Mucosa of rectum (tissue), 2 donors: ENCODE results near the gene DOCK3.

Experiments used
- H3K27ac ChIP-seq, 2 donors: one replicate each; pipeline ENCODE4 v1.7.0; 2013; ENCODE audit warnings: inconsistent platforms in 2 of 2, low read depth in 2 of 2, low read length in 2 of 2
- H3K27me3 ChIP-seq, 2 donors: one replicate each; pipeline ENCODE4 v1.7.0; 2013; ENCODE audit warnings: low read length in 2 of 2; ENCODE audit not compliant: control insufficient read depth in 2 of 2, insufficient read depth in 2 of 2
- H3K36me3 ChIP-seq, 2 donors: one replicate each; pipeline ENCODE4 v1.7.0; 2013; ENCODE audit warnings: low read length in 2 of 2; ENCODE audit not compliant: control insufficient read depth in 2 of 2, insufficient read depth in 2 of 2
- H3K4me1 ChIP-seq, 2 donors: one replicate each; pipeline ENCODE4 v1.7.0; 2013; ENCODE audit warnings: low read length in 2 of 2, mild to moderate bottlenecking in 1 of 2; ENCODE audit not compliant: control insufficient read depth in 2 of 2, insufficient read depth in 2 of 2
- H3K4me3 ChIP-seq, 2 donors: one replicate each; pipeline ENCODE4 v1.7.0; 2013; ENCODE audit warnings: low read length in 2 of 2
- H3K9ac ChIP-seq, 2 donors: one replicate each; pipeline ENCODE4 v1.7.0; 2013; ENCODE audit warnings: low read length in 2 of 2, low read depth in 1 of 2, mild to moderate bottlenecking in 1 of 2
- H3K9me3 ChIP-seq, 2 donors: one replicate each; pipeline ENCODE4 v1.7.0; 2013; ENCODE audit warnings: low read length in 2 of 2; ENCODE audit not compliant: control insufficient read depth in 2 of 2
- donor health status: healthy.
- donor health status: Normal muscosa, but diverticular disease.

Gene DOCK3

DNA sequence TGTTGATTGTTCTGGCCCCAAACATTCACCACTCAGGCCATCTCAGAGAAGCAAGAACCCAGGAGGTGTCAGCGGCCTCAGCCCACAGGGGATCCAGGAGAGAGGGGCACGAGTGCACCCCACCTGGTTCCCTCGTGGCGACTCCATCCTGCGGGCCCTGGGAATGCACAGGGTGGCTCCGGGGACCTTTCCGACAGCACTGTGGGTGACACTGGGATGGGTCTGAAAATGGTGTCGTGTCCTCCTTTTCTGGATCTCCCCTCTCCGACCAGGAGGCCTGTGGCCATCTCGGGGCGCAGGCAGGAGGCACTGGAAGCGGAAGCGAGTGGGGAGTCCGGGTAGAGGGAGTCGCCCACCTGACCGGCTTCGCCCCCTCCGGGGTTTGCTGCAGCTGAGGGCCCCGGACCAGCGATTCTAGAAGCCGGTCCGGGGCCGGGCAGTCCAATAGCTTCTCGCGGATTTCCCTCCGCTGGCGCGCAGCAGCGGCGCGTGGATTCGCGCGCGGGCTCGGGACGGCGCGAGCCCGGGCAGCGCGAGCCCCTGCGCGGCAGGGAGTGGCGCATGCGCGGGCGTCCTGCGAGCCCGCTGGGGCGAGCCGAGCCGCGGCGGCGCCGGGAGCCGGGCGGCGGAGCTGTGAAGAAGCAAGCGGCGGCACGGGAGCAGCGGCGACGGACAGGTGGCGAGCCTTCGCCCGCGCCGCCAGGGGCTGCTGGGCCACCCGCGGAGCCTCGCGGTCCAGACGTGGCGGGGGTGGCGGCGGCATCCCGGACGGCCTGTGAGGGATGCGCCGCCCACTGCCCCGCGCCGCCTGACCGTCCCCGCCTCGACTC, at the start of gene DOCK3:
Gene DOCK3, plus strand, starts transcription at position 579 of the 830 bp plus-strand sequence. CDS start 337 bp downstream, outside the sequence.
- H3K27ac ChIP-seq: no peak within 1 kb of the TSS
- no peaks in the 10 kb centered on the region for H3K9me3 ChIP-seq
- H3K4me1 ChIP-seq: peaks cover 0 to 3% of the 10 kb centered on the region in 2 donors
- H3K4me3 ChIP-seq: peak within 1 kb of the TSS in 1 of 2 donors; percentile 40
- H3K36me3 ChIP-seq: no peaks in the 10 kb centered on the region
- no peak within 1 kb of the TSS for H3K9ac ChIP-seq
- peaks cover 31 to 40% of the 10 kb centered on the region in 2 donors for H3K27me3 ChIP-seq

- H3K9ac ChIP-seq: no peak overlapping the region
- peaks cover 0 to 4% of the 10 kb centered on the region in 2 donors for H3K36me3 ChIP-seq
- no peak overlapping the region for H3K27ac ChIP-seq
Measured at GRCh38 chr3:50625231-50626182, 49.2 kb upstream of the DOCK3 start.

DNA sequence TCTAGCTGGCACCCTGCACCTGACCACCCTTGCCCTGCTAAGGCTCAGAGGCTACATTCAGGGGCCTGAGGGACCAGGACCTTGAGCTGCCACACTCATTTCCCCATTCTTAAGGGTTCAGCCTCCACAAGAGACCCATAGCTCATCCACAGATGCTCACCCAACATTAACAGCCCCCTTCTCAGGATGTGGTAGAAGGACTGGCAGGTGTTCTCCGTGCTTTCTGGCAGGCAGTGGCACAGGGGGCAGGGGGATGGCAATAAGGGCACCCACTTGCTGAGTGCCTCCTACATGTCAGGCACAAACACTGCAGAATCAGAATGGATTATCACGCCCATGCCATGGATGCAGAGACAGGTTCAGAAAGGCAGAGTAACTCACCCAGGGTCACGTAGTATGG, 48.3 kb upstream of the DOCK3 start:
- Histone ChIP-seq H3K9me3 (no peaks in the 10 kb centered on the region), H3K4me1 (peaks cover 18 to 21% of the 10 kb centered on the region in 2 donors), H3K27me3 (no peaks in the 10 kb centered on the region), H3K4me3 (no peak overlapping the region), H3K27ac (no peak overlapping the region), H3K9ac (no peak overlapping the region), H3K36me3 (peaks cover 0 to 2% of the 10 kb centered on the region in 2 donors)

More at GRCh38 chr3:50625231-50626182, 49.2 kb upstream of the DOCK3 start:
- H3K9me3 ChIP-seq: no peaks in the 10 kb centered on the region
- H3K4me1 ChIP-seq: peaks cover 21% of the 10 kb centered on the region in 2 donors
- H3K4me3 ChIP-seq: no peak overlapping the region
- no peaks in the 10 kb centered on the region for H3K27me3 ChIP-seq

- Histone ChIP-seq H3K36me3 (peaks cover 0 to 1% of the 10 kb centered on the region in 2 donors), H3K27ac (no peak overlapping the region), H3K4me1 (peaks cover 18 to 21% of the 10 kb centered on the region in 2 donors), H3K9ac (no peak overlapping the region), H3K9me3 (no peaks in the 10 kb centered on the region), H3K27me3 (no peaks in the 10 kb centered on the region), H3K4me3 (no peak overlapping the region)
Measured at GRCh38 chr3:50627407-50628051, 47.2 kb upstream of the DOCK3 start.

DNA sequence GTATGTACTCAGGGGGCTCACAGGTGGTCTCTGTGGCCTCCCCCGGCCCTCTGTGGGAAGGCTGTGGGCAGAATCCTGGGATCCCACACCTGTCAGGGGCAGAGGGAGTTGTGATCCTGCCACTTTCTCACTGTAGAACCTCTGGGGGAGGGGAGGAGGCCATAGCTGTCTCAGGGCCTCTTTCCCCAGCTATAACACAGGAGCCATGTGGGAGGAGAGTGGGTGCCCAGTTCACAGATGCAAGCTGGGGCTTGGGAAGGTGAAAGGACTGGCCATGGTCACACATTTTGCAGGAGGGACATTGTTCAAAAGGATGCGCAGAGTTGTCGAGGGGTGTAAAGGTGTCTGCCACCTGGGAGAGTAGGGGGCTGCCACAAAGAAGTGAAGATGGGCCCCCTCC, 46.1 kb upstream of the DOCK3 start:
- Histone ChIP-seq H3K27ac (no peak overlapping the region), H3K4me1 (peaks cover 15 to 24% of the 10 kb centered on the region in 2 donors), H3K4me3 (no peak overlapping the region), H3K27me3 (no peaks in the 10 kb centered on the region), H3K36me3 (no peaks in the 10 kb centered on the region), H3K9me3 (no peaks in the 10 kb centered on the region), H3K9ac (no peak overlapping the region)

DNA sequence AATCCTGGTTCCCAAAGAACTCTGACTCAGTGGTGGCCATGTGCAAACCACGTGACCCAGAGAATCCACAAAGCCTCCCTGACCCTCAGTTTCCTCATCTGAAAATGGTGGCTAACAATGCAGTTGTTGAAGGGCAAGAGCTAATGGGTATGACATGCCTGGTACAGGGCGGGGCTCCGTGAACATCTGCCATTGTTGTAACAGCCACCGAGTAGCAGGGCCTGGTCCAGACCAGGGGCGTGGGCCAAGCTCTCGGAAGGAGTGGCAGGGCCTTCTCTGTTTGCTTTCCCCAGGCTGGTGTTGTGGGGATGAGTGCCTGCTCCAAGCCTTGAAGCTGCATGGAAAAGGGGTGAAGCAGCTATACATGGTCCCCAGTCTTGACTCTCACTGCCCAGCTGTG, 44.3 kb upstream of the DOCK3 start:
- Histone ChIP-seq H3K36me3 (peaks cover 0 to 3% of the 10 kb centered on the region in 2 donors), H3K27me3 (no peaks in the 10 kb centered on the region), H3K4me3 (no peak overlapping the region), H3K4me1 (peaks cover under 1 to 14% of the 10 kb centered on the region in 2 donors), H3K27ac (no peak overlapping the region), H3K9me3 (no peaks in the 10 kb centered on the region), H3K9ac (no peak overlapping the region)

GRCh38 chr3:50630877-50631276, 43.9 kb upstream of the DOCK3 start:
- no peak overlapping the region for H3K27ac ChIP-seq
- no peaks in the 10 kb centered on the region for H3K27me3 ChIP-seq
- H3K4me3 ChIP-seq: no peak overlapping the region
- H3K4me1 ChIP-seq: peaks cover 0 to 11% of the 10 kb centered on the region in 2 donors
- no peaks in the 10 kb centered on the region for H3K9me3 ChIP-seq
- no peak overlapping the region for H3K9ac ChIP-seq
- peaks cover 0 to 3% of the 10 kb centered on the region in 2 donors for H3K36me3 ChIP-seq

- H3K4me1 ChIP-seq: peaks cover 0 to 17% of the 10 kb centered on the region in 2 donors
- H3K9me3 ChIP-seq: no peaks in the 10 kb centered on the region
- peaks cover 0 to 3% of the 10 kb centered on the region in 2 donors for H3K36me3 ChIP-seq
- H3K27ac ChIP-seq: no peak overlapping the region
- H3K9ac ChIP-seq: no peak overlapping the region
- H3K4me3 ChIP-seq: no peak overlapping the region
- no peaks in the 10 kb centered on the region for H3K27me3 ChIP-seq
Measured at GRCh38 chr3:50632450-50632849, 42.3 kb upstream of the DOCK3 start.

DNA sequence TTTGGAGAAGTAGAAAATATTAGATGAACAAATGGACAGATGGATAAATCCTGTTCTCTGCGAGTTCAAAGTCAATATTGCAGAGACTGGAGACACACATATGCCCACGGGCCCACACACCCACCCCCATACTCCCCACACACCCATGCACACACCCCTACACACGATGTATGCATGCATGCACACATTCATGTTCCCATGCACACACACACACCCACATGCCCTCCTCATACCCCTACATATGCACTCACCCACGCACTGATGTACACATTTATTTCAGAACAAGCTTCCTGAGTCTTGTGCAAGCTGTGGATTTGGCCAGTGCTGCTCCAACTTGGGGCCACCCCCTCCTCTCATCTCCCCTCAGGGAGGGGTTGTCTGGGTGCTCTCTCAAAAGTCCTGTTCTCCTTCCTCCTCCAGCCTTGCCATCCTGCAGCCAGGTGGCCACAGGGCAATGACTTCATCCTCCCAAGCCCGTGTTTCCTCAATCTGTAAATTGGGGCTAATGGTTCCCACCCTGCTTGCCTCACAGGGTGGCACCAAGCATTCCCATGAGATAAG, 41.4 kb upstream of the DOCK3 start:
- H3K4me3 ChIP-seq: no peak overlapping the region
- no peak overlapping the region for H3K9ac ChIP-seq
- H3K4me1 ChIP-seq: peaks cover 0 to 17% of the 10 kb centered on the region in 2 donors
- H3K9me3 ChIP-seq: no peaks in the 10 kb centered on the region
- no peaks in the 10 kb centered on the region for H3K27me3 ChIP-seq
- H3K27ac ChIP-seq: no peak overlapping the region
- H3K36me3 ChIP-seq: peaks cover 0 to 3% of the 10 kb centered on the region in 2 donors
